ENCODE data around the gene VCAN.

VCAN gene

DNA sequence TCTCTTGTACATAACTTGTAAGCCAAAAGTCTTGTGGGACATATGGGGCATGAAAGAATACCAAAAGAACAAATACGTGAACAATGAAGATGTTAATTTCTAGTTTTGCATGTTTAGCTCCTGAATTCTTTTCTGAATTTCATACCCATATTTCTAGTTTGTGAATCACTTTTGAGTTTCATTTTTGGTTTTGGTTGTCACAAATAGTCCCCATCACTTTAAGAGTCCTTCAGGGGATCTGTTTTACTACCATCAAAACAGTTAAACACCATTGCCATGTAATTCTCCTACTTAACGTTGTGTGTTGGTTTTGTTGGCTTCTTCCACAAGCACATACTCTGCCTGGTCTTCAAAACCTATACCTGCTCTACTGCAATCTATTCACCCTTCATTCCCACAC, 27.0 kb downstream of the VCAN start:
- H3K36me3 ChIP-seq (ENCODE audit: control insufficient read depth, insufficient read depth, low read length) = peaks cover 97% of the 10 kb centered on the region
- no peak overlapping the region for H3K27ac ChIP-seq (ENCODE audit: low read depth, low read length)
- no peaks in the 10 kb centered on the region for H3K27me3 ChIP-seq (ENCODE audit: control insufficient read depth, insufficient read depth, low read length)
- peaks cover 12% of the 10 kb centered on the region for H3K4me1 ChIP-seq (ENCODE audit: control insufficient read depth, insufficient read depth, low read length)
- peaks cover 17% of the 10 kb centered on the region; the same call in 1 of the 2 replicates for H3K9me3 ChIP-seq (ENCODE audit: control insufficient read depth, insufficient read depth, low read depth, low read length)
- H3K9ac ChIP-seq (ENCODE audit: low read length) = no peak overlapping the region
- H3K4me3 ChIP-seq (ENCODE audit: low read depth, low read length) = no peak overlapping the region

DNA sequence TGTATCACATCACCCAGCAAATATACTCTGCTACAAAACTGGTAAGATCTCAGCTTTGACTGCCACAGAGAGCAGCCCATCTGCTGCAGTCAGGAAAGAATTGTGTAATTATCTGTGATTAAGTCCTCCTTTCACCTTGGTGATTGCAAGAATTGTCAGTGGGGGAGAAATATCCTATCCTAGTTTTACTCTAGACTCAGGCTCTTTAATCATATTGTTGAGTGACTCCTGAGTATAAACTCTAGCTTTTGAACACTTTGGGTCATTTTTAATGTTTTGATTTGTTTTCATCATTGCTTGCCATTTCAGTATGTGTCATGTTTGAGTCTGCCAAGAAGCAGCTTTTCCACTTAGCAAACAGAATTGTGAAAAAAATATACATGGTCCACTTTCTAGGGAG, 32.1 kb downstream of the VCAN start:
- no peak overlapping the region for H3K4me3 ChIP-seq (ENCODE audit: low read depth, low read length)
- no peak overlapping the region for H3K27ac ChIP-seq (ENCODE audit: low read depth, low read length)
- H3K27me3 ChIP-seq (ENCODE audit: control insufficient read depth, insufficient read depth, low read length) = no peaks in the 10 kb centered on the region
- no peaks in the 10 kb centered on the region for H3K4me1 ChIP-seq (ENCODE audit: control insufficient read depth, insufficient read depth, low read length)
- H3K36me3 ChIP-seq (ENCODE audit: control insufficient read depth, insufficient read depth, low read length) = peaks cover 96% of the 10 kb centered on the region
- H3K9me3 ChIP-seq (ENCODE audit: control insufficient read depth, insufficient read depth, low read depth, low read length) = peaks cover 41% of the 10 kb centered on the region
- H3K9ac ChIP-seq (ENCODE audit: low read length) = no peak overlapping the region

DNA sequence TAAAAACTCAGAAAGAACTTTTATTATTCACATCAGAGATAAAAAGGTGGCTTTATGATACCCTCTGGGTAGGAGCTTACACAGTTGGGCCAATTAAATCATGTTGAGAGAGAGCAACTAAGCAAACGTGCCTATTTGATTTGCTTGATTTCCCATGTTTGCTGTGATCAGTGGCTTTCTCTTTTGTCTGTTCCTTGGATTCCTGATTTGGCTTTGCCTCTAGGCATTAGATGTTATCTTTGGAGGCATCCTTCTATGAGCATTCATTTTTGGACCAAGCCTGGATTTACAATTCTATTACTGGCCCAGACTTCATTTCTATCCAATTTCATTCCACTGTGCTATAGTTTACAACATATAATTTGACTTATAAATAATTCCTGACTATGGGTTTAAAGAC, 35.9 kb downstream of the VCAN start:
- H3K4me3 ChIP-seq (ENCODE audit: low read depth, low read length) = no peak overlapping the region
- H3K9ac ChIP-seq (ENCODE audit: low read length) = no peak overlapping the region
- H3K4me1 ChIP-seq (ENCODE audit: control insufficient read depth, insufficient read depth, low read length) = peaks cover 6% of the 10 kb centered on the region
- H3K36me3 ChIP-seq (ENCODE audit: control insufficient read depth, insufficient read depth, low read length) = peaks cover 84% of the 10 kb centered on the region
- no peak overlapping the region for H3K27ac ChIP-seq (ENCODE audit: low read depth, low read length)
- H3K9me3 ChIP-seq (ENCODE audit: control insufficient read depth, insufficient read depth, low read depth, low read length) = peaks cover 30% of the 10 kb centered on the region
- no peaks in the 10 kb centered on the region for H3K27me3 ChIP-seq (ENCODE audit: control insufficient read depth, insufficient read depth, low read length)

DNA sequence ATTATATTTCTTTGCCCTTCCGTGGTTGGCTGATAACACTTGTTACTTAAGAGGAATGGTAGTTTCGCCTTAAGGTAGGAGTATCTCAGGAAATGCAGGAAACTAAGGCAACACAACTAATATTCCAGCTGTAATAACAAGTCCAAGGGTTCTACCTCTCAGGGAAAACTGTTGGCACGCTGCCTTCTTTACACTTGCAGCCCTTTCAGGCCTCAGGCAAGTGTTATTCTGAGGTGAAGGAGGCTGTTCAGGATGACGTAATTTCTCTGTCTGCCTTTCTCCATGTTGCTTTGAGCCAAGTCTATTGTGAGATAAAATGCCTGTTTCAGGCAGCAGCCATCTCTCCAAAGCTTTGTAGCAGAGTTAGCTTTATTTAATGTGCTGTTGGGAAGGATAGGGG, 38.0 kb downstream of the VCAN start:
- no peak overlapping the region for H3K4me3 ChIP-seq (ENCODE audit: low read depth, low read length)
- no peak overlapping the region for H3K27ac ChIP-seq (ENCODE audit: low read depth, low read length)
- no peak overlapping the region for H3K9ac ChIP-seq (ENCODE audit: low read length)
- peaks cover 83% of the 10 kb centered on the region for H3K36me3 ChIP-seq (ENCODE audit: control insufficient read depth, insufficient read depth, low read length)
- H3K9me3 ChIP-seq (ENCODE audit: control insufficient read depth, insufficient read depth, low read depth, low read length) = peaks cover 21% of the 10 kb centered on the region
- H3K4me1 ChIP-seq (ENCODE audit: control insufficient read depth, insufficient read depth, low read length) = peaks cover 6% of the 10 kb centered on the region
- no peaks in the 10 kb centered on the region for H3K27me3 ChIP-seq (ENCODE audit: control insufficient read depth, insufficient read depth, low read length)

DNA sequence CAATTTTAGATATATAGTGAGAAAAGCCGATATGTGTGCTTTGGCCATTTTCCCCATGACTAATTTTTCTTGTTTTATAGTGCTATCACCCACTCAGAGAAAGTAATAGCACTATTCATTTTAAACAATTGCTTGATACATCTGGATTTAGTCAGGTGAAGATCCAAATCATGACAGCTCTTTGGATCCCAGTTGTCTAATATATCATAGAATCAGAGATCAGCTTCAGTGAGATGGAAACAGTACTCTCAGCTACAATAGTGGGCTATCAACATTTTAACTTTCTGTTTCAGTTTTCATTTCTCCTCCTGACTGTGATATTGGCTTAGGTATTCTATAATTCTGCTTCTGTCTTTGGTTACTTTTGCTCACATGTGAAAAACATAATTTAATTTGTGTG, 38.7 kb downstream of the VCAN start:
- H3K36me3 ChIP-seq (ENCODE audit: control insufficient read depth, insufficient read depth, low read length) = peaks cover 84% of the 10 kb centered on the region
- H3K9me3 ChIP-seq (ENCODE audit: control insufficient read depth, insufficient read depth, low read depth, low read length) = peaks cover 14% of the 10 kb centered on the region

DNA sequence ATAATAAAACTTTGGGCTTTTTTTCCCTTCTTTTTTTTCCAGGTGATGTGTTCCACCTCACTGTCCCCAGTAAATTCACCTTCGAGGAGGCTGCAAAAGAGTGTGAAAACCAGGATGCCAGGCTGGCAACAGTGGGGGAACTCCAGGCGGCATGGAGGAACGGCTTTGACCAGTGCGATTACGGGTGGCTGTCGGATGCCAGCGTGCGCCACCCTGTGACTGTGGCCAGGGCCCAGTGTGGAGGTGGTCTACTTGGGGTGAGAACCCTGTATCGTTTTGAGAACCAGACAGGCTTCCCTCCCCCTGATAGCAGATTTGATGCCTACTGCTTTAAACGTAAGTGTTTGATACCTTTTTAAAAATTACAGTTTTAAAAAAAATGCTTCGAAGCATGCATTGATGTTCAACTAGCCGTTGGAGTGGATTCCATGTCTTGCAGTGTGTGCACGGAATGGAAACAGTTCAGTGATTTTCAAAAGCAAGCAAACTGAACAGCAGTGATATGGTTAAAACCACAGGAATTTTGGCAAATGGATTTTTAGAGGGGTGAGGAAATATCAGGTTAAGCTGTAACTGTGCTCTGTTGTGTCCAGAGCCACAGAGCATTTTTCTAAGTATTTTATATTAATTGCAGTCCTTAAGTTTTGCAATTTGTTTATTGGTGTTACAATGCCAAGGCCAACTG, 40.7 kb downstream of the VCAN start:
- Histone ChIP-seq H3K4me3 (ENCODE audit: low read depth, low read length) (no peak overlapping the region), H3K27me3 (ENCODE audit: control insufficient read depth, insufficient read depth, low read length) (no peaks in the 10 kb centered on the region), H3K9me3 (ENCODE audit: control insufficient read depth, insufficient read depth, low read depth, low read length) (no peaks in the 10 kb centered on the region), H3K9ac (ENCODE audit: low read length) (no peak overlapping the region), H3K27ac (ENCODE audit: low read depth, low read length) (no peak overlapping the region), H3K36me3 (ENCODE audit: control insufficient read depth, insufficient read depth, low read length) (peaks cover 70% of the 10 kb centered on the region), H3K4me1 (ENCODE audit: control insufficient read depth, insufficient read depth, low read length) (peaks cover 6% of the 10 kb centered on the region)

More for the DNA sequence above, 38.7 kb downstream of the VCAN start:
- Histone ChIP-seq H3K9ac (ENCODE audit: low read length) (no peak overlapping the region), H3K27ac (ENCODE audit: low read depth, low read length) (no peak overlapping the region), H3K4me1 (ENCODE audit: control insufficient read depth, insufficient read depth, low read length) (peaks cover 6% of the 10 kb centered on the region), H3K4me3 (ENCODE audit: low read depth, low read length) (no peak overlapping the region), H3K27me3 (ENCODE audit: control insufficient read depth, insufficient read depth, low read length) (no peaks in the 10 kb centered on the region)

DNA sequence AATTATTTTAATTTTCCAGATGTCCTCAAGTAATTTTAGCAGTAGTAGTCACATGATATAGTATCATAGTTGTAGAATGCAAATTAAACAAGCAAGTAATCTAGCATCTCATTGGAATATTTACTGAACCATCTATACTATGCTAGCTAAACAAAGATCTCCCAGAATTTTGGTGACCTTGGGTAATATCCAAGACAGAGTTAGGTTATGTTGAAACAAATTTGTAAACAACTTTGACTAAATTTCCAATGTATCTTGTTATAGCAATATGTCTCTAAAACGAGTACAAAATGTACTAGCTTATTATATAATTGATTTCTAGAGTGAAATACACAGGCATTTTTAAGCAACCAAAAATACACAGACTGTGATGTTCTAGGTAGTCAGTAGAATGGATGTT, 41.5 kb downstream of the VCAN start:
- Histone ChIP-seq H3K4me1 (ENCODE audit: control insufficient read depth, insufficient read depth, low read length) (peaks cover 6% of the 10 kb centered on the region), H3K4me3 (ENCODE audit: low read depth, low read length) (no peak overlapping the region), H3K27me3 (ENCODE audit: control insufficient read depth, insufficient read depth, low read length) (no peaks in the 10 kb centered on the region), H3K9me3 (ENCODE audit: control insufficient read depth, insufficient read depth, low read depth, low read length) (no peaks in the 10 kb centered on the region), H3K27ac (ENCODE audit: low read depth, low read length) (no peak overlapping the region), H3K9ac (ENCODE audit: low read length) (no peak overlapping the region), H3K36me3 (ENCODE audit: control insufficient read depth, insufficient read depth, low read length) (peaks cover 63% of the 10 kb centered on the region)

DNA sequence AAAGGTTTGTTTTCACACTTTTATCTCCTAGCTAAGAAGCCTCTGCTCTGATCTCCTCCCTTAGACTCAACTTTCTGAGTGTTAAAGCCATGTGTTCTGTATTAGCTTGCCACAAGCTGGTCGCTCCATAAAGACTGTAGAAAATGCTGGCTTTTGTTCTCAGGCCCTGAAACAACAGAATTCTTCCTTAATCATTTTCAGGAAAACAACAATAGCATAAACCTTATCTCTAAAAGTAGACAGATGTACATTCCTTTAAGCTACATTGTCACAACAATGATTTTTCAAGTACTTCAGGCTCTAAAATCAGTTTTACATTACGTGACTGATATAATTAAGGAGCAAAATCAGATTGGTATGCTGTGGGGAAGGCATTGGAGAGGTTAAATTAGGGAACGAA, 41.9 kb downstream of the VCAN start:
- H3K27me3 ChIP-seq (ENCODE audit: control insufficient read depth, insufficient read depth, low read length) = no peaks in the 10 kb centered on the region
- no peaks in the 10 kb centered on the region for H3K9me3 ChIP-seq (ENCODE audit: control insufficient read depth, insufficient read depth, low read depth, low read length)
- H3K9ac ChIP-seq (ENCODE audit: low read length) = no peak overlapping the region
- no peak overlapping the region for H3K4me3 ChIP-seq (ENCODE audit: low read depth, low read length)
- no peak overlapping the region for H3K27ac ChIP-seq (ENCODE audit: low read depth, low read length)
- peaks cover 62% of the 10 kb centered on the region for H3K36me3 ChIP-seq (ENCODE audit: control insufficient read depth, insufficient read depth, low read length)
- peaks cover 6% of the 10 kb centered on the region for H3K4me1 ChIP-seq (ENCODE audit: control insufficient read depth, insufficient read depth, low read length)

DNA sequence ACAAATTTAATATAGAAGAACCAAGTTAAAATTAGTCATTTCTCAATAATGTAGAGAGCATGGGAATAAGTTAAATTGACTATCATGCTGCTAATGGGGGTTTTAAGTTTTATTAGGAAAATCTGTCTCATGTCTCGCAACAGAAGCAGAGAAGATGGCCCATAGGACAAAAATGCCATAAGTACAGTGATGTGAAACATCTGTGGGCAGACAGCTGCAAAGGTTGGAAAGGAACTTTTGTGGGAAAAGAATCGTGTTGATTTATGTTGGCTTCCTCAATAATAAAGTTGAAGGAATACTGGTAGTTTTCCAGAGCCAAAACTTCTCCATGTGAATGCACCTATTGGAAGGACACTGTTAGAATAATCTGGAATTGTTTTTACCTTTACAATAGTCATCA, 44.8 kb downstream of the VCAN start:
- H3K27me3 ChIP-seq (ENCODE audit: control insufficient read depth, insufficient read depth, low read length) = no peaks in the 10 kb centered on the region
- H3K9ac ChIP-seq (ENCODE audit: low read length) = no peak overlapping the region
- H3K4me3 ChIP-seq (ENCODE audit: low read depth, low read length) = no peak overlapping the region
- H3K27ac ChIP-seq (ENCODE audit: low read depth, low read length) = no peak overlapping the region
- no peaks in the 10 kb centered on the region for H3K9me3 ChIP-seq (ENCODE audit: control insufficient read depth, insufficient read depth, low read depth, low read length)
- H3K36me3 ChIP-seq (ENCODE audit: control insufficient read depth, insufficient read depth, low read length) = peaks cover 76% of the 10 kb centered on the region
- no peaks in the 10 kb centered on the region for H3K4me1 ChIP-seq (ENCODE audit: control insufficient read depth, insufficient read depth, low read length)

DNA sequence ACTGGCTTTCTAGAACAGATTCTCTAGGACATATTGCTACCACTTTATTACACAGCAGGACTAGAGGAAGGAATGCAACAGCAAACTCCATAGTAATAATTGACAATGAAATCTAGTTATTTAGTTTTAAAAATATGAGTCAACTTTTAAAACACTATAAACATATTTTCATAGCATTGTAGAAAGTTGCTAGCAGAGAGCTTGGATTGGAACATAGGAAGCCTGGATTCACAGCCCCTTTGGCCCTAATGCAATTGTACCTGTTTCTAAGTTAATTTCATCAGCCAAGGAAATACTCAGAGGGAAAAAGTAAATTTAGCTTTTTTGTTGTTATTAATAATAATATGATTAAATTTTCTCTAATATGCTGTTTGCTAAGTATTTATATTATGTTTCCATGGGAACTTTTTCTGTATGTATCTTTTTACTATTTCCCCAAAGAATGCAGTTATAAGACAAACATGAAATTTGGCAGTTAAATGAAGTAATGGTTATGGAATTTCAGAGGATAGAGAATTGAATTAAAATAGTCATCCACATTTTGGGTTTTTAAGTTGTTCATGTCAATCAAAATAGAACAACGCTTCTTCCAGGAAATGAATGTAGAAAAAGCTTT, 45.6 kb downstream of the VCAN start:
- no peaks in the 10 kb centered on the region for H3K4me1 ChIP-seq (ENCODE audit: control insufficient read depth, insufficient read depth, low read length)
- H3K27me3 ChIP-seq (ENCODE audit: control insufficient read depth, insufficient read depth, low read length) = no peaks in the 10 kb centered on the region
- no peak overlapping the region for H3K4me3 ChIP-seq (ENCODE audit: low read depth, low read length)
- no peaks in the 10 kb centered on the region for H3K9me3 ChIP-seq (ENCODE audit: control insufficient read depth, insufficient read depth, low read depth, low read length)
- H3K27ac ChIP-seq (ENCODE audit: low read depth, low read length) = no peak overlapping the region
- H3K36me3 ChIP-seq (ENCODE audit: control insufficient read depth, insufficient read depth, low read length) = peaks cover 76% of the 10 kb centered on the region
- H3K9ac ChIP-seq (ENCODE audit: low read length) = no peak overlapping the region

DNA sequence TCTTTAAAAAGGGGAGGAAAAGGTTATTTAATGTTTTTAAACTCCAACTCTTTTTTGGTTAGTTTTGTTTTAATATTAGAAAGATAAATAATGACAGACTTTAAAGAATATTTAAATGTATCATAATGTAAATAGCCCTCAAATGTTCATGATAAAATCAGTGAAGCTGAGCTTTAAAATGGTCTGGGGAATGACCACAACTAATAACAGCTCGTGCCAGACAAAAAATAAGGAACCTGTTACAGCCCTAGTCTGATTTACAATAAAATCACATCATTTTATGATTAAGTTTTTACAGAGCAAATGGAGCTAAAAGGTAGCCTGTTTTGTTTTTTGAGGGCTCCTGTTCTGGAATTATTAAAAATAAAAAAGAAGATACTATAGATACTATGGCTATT, 46.1 kb downstream of the VCAN start:
- Histone ChIP-seq H3K4me1 (ENCODE audit: control insufficient read depth, insufficient read depth, low read length) (no peaks in the 10 kb centered on the region), H3K27ac (ENCODE audit: low read depth, low read length) (no peak overlapping the region), H3K36me3 (ENCODE audit: control insufficient read depth, insufficient read depth, low read length) (peaks cover 76% of the 10 kb centered on the region), H3K27me3 (ENCODE audit: control insufficient read depth, insufficient read depth, low read length) (no peaks in the 10 kb centered on the region), H3K9me3 (ENCODE audit: control insufficient read depth, insufficient read depth, low read depth, low read length) (no peaks in the 10 kb centered on the region), H3K9ac (ENCODE audit: low read length) (no peak overlapping the region), H3K4me3 (ENCODE audit: low read depth, low read length) (no peak overlapping the region)
